WI38 (cell line): Measurements from ENCODE around the gene HMCN2.

Experiments used
- H3K4me3 ChIP-seq: 2 replicates; pipeline ENCODE4 v1.5.1; 2011; ENCODE audit warnings: low read depth, mild to moderate bottlenecking, control low read depth, low read length
- CTCF ChIP-seq: IDR thresholded peaks from 2 replicates; pipeline ENCODE4 v1.5.1; 2012; ENCODE audit warnings: low read depth, mild to moderate bottlenecking, control low read depth, low read length

The HMCN2 gene

GRCh38 chr9:130425741-130426466, 160.3 kb downstream of the HMCN2 start:
- no peak overlapping the region for H3K4me3 ChIP-seq
- no peak for TF ChIP-seq CTCF

- no peak for TF ChIP-seq CTCF
- no peak overlapping the region for H3K4me3 ChIP-seq
Measured at GRCh38 chr9:130426467-130426773, 160.9 kb downstream of the HMCN2 start.

- no peak overlapping the region for H3K4me3 ChIP-seq
- no peak for TF ChIP-seq CTCF
Measured at GRCh38 chr9:130426883-130427282, 161.3 kb downstream of the HMCN2 start.

DNA sequence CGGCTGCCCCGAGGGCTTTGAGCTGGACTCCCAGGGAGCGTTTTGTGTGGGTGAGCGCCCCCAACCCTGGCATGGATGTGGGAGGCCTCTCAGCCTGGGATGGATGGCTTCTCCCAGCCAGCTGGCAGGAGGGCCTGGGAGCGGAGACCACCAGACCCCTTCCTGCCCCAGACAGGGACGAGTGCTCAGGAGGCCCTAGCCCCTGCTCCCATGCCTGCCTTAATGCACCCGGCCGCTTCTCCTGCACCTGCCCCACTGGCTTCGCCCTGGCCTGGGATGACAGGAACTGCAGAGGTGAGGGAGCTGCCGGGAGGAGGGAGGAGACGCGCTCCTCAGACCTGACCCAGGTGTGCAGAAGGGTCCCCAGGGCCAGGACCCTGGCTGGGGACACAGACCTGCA, 161.8 kb downstream of the HMCN2 start:
- H3K4me3 ChIP-seq, result no peak overlapping the region
- TF ChIP-seq CTCF, result no peak

GRCh38 chr9:130428086-130428665, 162.6 kb downstream of the HMCN2 start:
- H3K4me3 ChIP-seq, result no peak overlapping the region
- no peak for TF ChIP-seq CTCF

GRCh38 chr9:130429381-130429780, 163.8 kb downstream of the HMCN2 start:
- no peak overlapping the region for H3K4me3 ChIP-seq
- TF ChIP-seq CTCF, result no peak

- no peak overlapping the region for H3K4me3 ChIP-seq
- TF ChIP-seq CTCF, result no peak
Measured at GRCh38 chr9:130429831-130430230, 164.3 kb downstream of the HMCN2 start.
